T-helper 1 cell treated with Interleukin-12 subunit alpha and Interleukin-12 subunit beta and Interleukin-4 antibody, amounts not matched to agents 30 ng/mL and 1 ng/mL, for 36 hours (primary cell): ENCODE results near the gene HDAC4. TPM values are rescaled to one million over a fixed set of nuclear protein-coding genes. Genes with fewer than 3 reads are reported as not detected.

ENCODE experiments used
- intact Hi-C: fragments of 100-400 bp; cut with micrococcal nuclease; formaldehyde crosslinking; loops from one replicate; pipeline ENCODE4 v1.15.1; 2024
- total RNA-seq: library from RNA; stranded (reverse); gene quantifications from 2 replicates; pipeline ENCODE4 v1.2.3, GENCODE V29; 2022

The HDAC4 gene
- total RNA-seq, 1 donor from 2014 or later, result 82.1 TPM

GRCh38 chr2:239026711-239027361, 374.0 kb downstream of the HDAC4 start:
- intact Hi-C loops, result no loop called here

- intact Hi-C loops, result no loop called here
Measured at GRCh38 chr2:239025951-239026461, 374.8 kb downstream of the HDAC4 start.

DNA sequence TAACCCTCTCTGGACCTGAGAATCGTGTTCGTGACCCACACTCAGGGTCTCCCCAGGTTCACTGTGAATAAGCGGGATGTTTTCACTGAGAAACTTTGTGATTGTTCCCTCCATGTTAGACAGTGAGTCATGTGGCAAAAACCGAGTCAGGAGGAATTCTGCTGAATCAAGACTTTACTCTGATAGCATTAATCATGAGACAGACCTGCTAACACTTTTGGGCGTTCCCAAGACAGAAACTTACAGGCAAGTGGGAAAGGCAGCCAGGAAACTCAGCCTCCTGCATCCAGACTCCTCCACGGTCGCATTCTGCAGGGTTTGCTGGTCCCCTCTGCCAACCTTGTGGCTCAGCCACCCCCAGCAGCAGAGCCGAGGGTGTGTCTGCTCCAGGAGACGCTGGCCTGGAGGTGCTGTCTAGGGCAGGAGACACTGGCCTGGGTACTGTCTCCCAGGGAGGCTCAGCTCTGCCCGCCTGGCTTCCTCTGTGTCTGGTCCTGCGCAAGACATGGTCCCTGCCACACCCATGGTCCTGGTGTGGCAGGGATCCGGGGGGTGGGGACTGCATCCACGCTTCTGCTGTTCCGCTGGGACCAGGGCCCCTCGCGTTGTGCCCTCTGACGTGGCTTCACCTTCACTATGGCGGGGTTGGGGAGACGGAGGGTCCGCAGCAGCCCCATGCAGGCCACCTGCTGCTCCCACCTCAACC, 375.6 kb downstream of the HDAC4 start:
- intact Hi-C loops, result no loop called here

DNA sequence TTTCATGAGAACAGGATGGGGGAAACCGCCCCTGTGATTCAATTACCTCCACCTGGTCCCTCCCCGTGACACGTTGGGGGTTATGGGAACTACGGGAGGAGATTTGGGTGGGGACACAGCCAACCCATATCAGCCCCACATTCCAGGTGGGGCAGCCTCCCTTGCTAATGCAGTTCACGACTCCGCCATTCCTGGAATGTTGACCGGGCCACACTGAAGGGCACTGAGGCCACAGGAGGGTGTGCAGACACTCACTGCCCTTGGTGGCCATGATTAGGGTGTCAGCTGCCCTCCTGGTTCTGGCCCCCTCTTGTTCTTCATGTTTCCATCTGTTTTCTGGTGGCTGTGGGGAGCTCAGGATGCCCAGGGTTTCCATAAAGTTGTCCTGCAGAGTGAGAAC, 376.6 kb downstream of the HDAC4 start:
- intact Hi-C loops, result no loop called here

GRCh38 chr2:239022437-239023260, 378.2 kb downstream of the HDAC4 start:
- intact Hi-C loops, result no loop called here

DNA sequence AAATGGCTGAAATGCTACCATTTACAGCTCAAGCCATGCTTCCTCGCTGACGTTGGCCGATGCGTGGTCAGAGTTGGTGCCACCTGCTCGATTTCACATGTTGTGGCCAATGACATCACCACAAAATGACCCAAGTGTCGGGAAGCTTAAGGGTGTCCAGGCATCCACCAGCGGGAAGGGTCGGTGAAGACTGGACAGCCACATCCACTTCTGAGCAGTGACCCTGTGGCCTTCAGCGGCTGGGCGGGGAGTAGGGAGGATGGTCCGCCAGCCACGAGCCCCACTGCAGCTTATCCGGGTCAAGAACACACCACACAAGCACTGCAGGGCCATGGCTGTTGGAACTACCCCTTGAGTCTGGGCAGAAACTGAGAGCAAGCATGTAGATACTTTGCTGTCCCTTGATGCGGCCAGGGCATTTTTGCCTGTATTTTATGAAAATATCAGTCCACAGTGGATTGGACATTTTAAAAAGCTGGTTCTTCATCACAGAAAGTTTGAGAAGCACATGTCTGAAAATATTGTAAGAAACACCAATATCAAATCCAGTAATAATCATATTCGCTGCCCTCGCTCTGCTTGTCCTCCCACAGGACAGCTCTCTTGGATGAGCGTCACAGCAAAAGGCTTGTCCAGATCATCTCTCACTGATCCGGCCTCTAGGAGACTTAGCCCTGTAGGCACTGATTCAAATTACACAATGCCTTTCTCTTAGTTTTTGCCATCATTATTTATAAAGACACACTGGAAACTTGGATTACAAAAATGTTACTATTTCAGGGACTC, 379.0 kb downstream of the HDAC4 start:
- intact Hi-C loops, result no loop called here

- intact Hi-C loops, result no loop called here
Measured at GRCh38 chr2:239021224-239021623, 379.6 kb downstream of the HDAC4 start.

GRCh38 chr2:239020541-239021041, 380.2 kb downstream of the HDAC4 start:
- intact Hi-C loops, result no loop called here

- intact Hi-C loops, result no loop called here
Measured at GRCh38 chr2:239019183-239019581, 381.6 kb downstream of the HDAC4 start.

DNA sequence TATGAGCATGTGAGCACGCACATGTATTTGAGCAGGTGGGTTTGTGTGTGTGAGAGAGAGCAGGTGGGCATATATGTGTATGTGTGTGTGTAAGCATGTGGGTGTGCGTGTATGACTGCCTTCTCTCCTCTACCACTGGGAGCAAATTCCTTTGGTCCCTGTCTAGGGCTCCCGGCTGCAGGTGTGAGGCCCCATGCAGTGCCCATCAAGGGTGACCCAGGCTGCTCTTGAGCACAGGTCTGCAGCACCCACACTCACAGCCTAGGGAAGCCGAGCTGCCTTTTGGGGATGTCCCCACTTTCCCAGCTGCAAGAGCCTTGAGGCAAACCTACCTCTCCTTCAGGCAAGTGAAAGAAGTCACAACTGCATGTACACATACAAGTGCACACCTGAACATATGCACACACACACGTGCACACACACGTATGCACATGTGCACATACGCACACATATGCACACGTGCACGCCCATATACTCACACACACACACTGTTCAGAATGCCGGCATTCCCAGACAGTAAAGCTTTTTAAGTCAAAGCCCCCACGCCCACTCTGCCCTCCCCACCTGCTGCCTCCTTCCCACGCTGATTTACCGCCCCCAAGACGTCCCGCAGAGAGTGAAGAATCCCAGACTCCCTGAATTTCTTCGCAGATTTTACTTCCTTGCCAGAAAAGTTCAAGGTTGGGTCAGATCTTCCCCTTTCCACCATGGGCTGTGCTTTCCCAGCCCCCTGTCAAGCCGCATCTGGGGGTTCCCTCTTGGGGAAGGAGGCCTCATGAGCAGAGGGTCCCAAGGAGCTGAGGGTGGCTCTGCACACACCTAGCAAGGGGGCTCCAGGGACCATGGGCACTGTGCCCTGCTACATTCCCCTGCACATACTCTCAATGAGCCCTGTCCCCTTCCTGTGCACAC, 382.3 kb downstream of the HDAC4 start:
- intact Hi-C loops, result no loop called here

GRCh38 chr2:239017491-239018098, 383.2 kb downstream of the HDAC4 start:
- intact Hi-C loops, result no loop called here

GRCh38 chr2:239015901-239016675, 384.7 kb downstream of the HDAC4 start:
- intact Hi-C loops, result no loop called here

- intact Hi-C loops, result no loop called here
Measured at GRCh38 chr2:239015218-239015900, 385.5 kb downstream of the HDAC4 start.

- intact Hi-C loops, result no loop called here
Measured at GRCh38 chr2:239014458-239015217, 386.2 kb downstream of the HDAC4 start.

DNA sequence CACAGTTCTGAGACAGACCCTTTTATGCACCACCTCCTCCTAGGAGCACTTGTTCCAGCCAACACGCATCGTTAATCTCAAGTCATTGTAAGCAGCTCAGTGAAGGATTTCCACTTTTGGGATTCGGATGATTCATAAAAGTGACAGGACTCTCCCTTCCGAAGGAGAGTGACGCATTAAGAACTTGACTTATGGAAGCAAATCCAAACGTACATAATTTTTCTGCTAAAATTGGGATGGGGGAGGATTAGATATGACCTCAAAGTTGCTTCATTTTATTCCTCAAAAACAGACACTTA, 387.2 kb downstream of the HDAC4 start:
- intact Hi-C loops, result no loop called here

- intact Hi-C loops, result no loop called here
Measured at GRCh38 chr2:239012936-239013677, 387.7 kb downstream of the HDAC4 start.

GRCh38 chr2:239012228-239012627, 388.6 kb downstream of the HDAC4 start:
- intact Hi-C loops, result no loop called here
